ENCODE results near the gene PCDHGC3.

DNA sequence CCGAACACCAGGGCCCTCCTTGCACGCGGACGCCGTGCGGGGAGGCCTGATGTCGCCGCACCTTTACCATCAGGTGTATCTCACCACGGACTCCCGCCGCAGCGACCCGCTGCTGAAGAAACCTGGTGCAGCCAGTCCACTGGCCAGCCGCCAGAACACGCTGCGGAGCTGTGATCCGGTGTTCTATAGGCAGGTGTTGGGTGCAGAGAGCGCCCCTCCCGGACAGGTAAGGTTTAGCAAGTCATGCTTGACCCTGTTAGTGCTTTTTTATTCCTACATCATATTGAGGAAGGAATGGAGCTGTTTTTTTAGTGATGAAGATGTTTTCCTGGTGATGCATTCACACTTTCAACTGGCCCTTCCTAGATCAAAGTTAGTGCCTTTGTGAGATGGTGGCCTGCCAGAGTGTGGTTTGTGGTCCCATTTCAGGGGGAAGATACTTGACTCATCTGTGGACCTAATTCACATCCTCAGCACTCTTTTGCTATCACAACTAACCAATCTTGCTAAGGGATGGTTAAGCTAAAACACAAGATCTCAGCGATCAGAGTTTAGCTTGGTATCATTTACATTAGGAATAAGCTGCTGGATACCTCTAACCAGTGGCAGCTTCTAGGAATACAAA, 2.7 kb downstream of the PCDHGC3 start:
- TF ChIP-seq POLR2A (IDR thresholded peaks at IDR 0.05), result no peak
- TF ChIP-seq, protein P1, sequence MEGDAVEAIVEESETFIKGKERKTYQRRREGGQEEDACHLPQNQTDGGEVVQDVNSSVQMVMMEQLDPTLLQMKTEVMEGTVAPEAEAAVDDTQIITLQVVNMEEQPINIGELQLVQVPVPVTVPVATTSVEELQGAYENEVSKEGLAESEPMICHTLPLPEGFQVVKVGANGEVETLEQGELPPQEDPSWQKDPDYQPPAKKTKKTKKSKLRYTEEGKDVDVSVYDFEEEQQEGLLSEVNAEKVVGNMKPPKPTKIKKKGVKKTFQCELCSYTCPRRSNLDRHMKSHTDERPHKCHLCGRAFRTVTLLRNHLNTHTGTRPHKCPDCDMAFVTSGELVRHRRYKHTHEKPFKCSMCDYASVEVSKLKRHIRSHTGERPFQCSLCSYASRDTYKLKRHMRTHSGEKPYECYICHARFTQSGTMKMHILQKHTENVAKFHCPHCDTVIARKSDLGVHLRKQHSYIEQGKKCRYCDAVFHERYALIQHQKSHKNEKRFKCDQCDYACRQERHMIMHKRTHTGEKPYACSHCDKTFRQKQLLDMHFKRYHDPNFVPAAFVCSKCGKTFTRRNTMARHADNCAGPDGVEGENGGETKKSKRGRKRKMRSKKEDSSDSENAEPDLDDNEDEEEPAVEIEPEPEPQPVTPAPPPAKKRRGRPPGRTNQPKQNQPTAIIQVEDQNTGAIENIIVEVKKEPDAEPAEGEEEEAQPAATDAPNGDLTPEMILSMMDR (IDR thresholded peaks at IDR 0.05), result no peak

All from adrenal gland (tissue), 5 donors.